B cell (primary cell): ENCODE measurements around the gene TNFAIP8L2. TPM values are rescaled to one million over a fixed set of nuclear protein-coding genes. Genes with fewer than 3 reads are reported as not detected.

ENCODE experiments used
- ATAC-seq: fragments of 200-7000 bp; cut with Tn5 transposase; one replicate; pipeline ENCODE4 v1.10.0; 2021; ENCODE audit warnings: low read depth, mild to moderate bottlenecking, moderate number of reproducible peaks, moderate library complexity
- CTCF ChIA-PET: fragments of 350-600 bp; sonication (Branson Sonifier 250); formaldehyde crosslinking; loops from one replicate; lab custom pipeline; 2021; ENCODE audit warnings: antibody characterized with exemption, inconsistent platforms; lab: Charles Lee
- POLR2A ChIA-PET: fragments of 350-600 bp; sonication (Branson Sonifier 250); formaldehyde crosslinking; loops from one replicate; lab custom pipeline; 2021; ENCODE audit warnings: antibody characterized with exemption; lab: Charles Lee
- DNase-seq: peaks from one replicate; pipeline ENCODE4 v3.0.0; 2013
- H2AFZ ChIP-seq: 2 replicates; pipeline ENCODE4 v1.6.1; 2012; ENCODE audit warnings: mild to moderate bottlenecking, low read depth, low read length; ENCODE audit not compliant: insufficient read depth, poor library complexity, severe bottlenecking
- H3K27ac ChIP-seq, 2 donors: 1 replicate in 1 of 2; 2 replicates in 1 of 2; pipeline ENCODE4 v1.5.1; 2012 to 2013; ENCODE audit warnings: low read length in 2 of 2, mild to moderate bottlenecking in 2 of 2, moderate library complexity in 1 of 2
- H3K27me3 ChIP-seq, 4 experiments: fragments of 200-600 bp in 1 of 4; sonication (generic) in 1 of 4; replicated peaks in 1 of 4; 1 replicate in 2 of 4; 2 replicates in 2 of 4; pipeline versions ENCODE4 v1.6.1 to v1.7.0; 2013 to 2016; ENCODE audit warnings: low read length in 3 of 4, mild to moderate bottlenecking in 2 of 4, mixed read lengths in 1 of 4, moderate library complexity in 1 of 4; ENCODE audit not compliant: insufficient read depth in 4 of 4, control insufficient read depth in 3 of 4; ENCODE audit errors: control extremely low read depth in 1 of 4
- H3K36me3 ChIP-seq, 2 experiments: replicated peaks in 1 of 2; 1 replicate in 1 of 2; 2 replicates in 1 of 2; pipeline versions ENCODE4 v1.6.1 to v1.7.1; 2013; ENCODE audit warnings: low read length in 1 of 2; ENCODE audit not compliant: insufficient read depth in 2 of 2, control insufficient read depth in 1 of 2; ENCODE audit errors: control extremely low read depth in 1 of 2, extremely low read depth in 1 of 2
- H3K4me1 ChIP-seq, 2 donors: fragments of 200-600 bp in 1 of 2; sonication (generic) in 1 of 2; 1 replicate in 1 of 2; 2 replicates in 1 of 2; pipeline versions ENCODE4 v1.5.1 to v1.6.1; 2013 to 2017; ENCODE audit warnings: low read length in 2 of 2; ENCODE audit not compliant: control insufficient read depth in 2 of 2, insufficient read depth in 2 of 2
- H3K4me2 ChIP-seq: replicated peaks from 2 replicates; pipeline ENCODE3; 2012; ENCODE audit warnings: mild to moderate bottlenecking, low read depth, low read length; ENCODE audit not compliant: poor library complexity, severe bottlenecking
- H3K4me3 ChIP-seq, 5 experiments: fragments of 200-600 bp in 1 of 5; sonication (generic) in 1 of 5; 1 replicate in 3 of 5; 2 replicates in 2 of 5; pipeline versions ENCODE4 v1.5.1 to v1.7.0; 2011 to 2016; ENCODE audit warnings: low read length in 4 of 5, mild to moderate bottlenecking in 4 of 5, low read depth in 2 of 5, control low read depth in 1 of 5, moderate library complexity in 1 of 5; ENCODE audit not compliant: insufficient read depth in 1 of 5; ENCODE audit errors: control extremely low read depth in 1 of 5, extremely low read depth in 1 of 5
- H3K79me2 ChIP-seq: fragments of 200-600 bp; sonication (generic); one replicate; pipeline ENCODE4 v1.6.0; 2016; ENCODE audit warnings: low read length; ENCODE audit not compliant: control insufficient read depth, insufficient read depth
- H3K9ac ChIP-seq: fragments of 200-600 bp; sonication (generic); 2 replicates; pipeline ENCODE4 v1.6.1; 2017; ENCODE audit warnings: mild to moderate bottlenecking, low read length, moderate library complexity
- H3K9me3 ChIP-seq, 3 donors: one replicate each; pipeline versions ENCODE4 v1.6.1 to v1.7.1; 2013; ENCODE audit warnings: low read length in 2 of 3; ENCODE audit not compliant: control insufficient read depth in 2 of 3, insufficient read depth in 1 of 3; ENCODE audit errors: control extremely low read depth in 1 of 3
- H4K20me1 ChIP-seq: 2 replicates; pipeline ENCODE4 v1.6.0; 2012; ENCODE audit warnings: mild to moderate bottlenecking, low read length; ENCODE audit not compliant: insufficient read depth, control insufficient read depth, poor library complexity, severe bottlenecking
- H3K27ac Mint-ChIP-seq: one replicate; pipeline ENCODE4 v1.8.0; 2021; ENCODE audit warnings: mixed read lengths
- H3K27me3 Mint-ChIP-seq: one replicate; pipeline ENCODE4 v1.8.0; 2021; ENCODE audit warnings: mixed read lengths
- H3K4me1 Mint-ChIP-seq: one replicate; pipeline ENCODE4 v1.8.0; 2021; ENCODE audit warnings: mixed read lengths
- H3K4me3 Mint-ChIP-seq: one replicate; pipeline ENCODE4 v1.8.0; 2021; ENCODE audit warnings: mixed read lengths
- H3K9me3 Mint-ChIP-seq: one replicate; pipeline ENCODE4 v1.8.0; 2022; ENCODE audit warnings: mixed read lengths; ENCODE audit not compliant: insufficient read depth
- CTCF ChIP-seq: fragments of 200-600 bp; IDR thresholded peaks from one replicate; pipeline ENCODE4 v1.8.0; 2022; ENCODE audit warnings: antibody characterized with exemption, mild to moderate bottlenecking
- EZH2 ChIP-seq: IDR thresholded peaks from 2 replicates; pipeline ENCODE4 v1.6.1; 2012; ENCODE audit warnings: borderline replicate concordance, low read depth, mild to moderate bottlenecking, moderate library complexity, low read length; ENCODE audit not compliant: insufficient read depth, poor library complexity, severe bottlenecking
- WGBS: methylation state at CpG from one replicate; pipeline ENCODE4 v1.1.5; 2013; ENCODE audit warnings: missing lambda C conversion rate; ENCODE audit not compliant: insufficient coverage; 5-methylcytosine and 5-hydroxymethylcytosine counted together
- intact Hi-C: fragments of 100-400 bp; cut with micrococcal nuclease; formaldehyde crosslinking; loops from one replicate; pipeline ENCODE4 v1.10.0; 2022
- polyA plus RNA-seq: library from polyadenylated mRNA; depleted of rRNA; stranded (reverse); fragments of >200 nt; gene quantifications from 2 replicates; pipeline ENCODE4 v1.2.3, GENCODE V29; 2012
- total RNA-seq, 2 donors: library from RNA; stranded (reverse); fragments of 120-200 nt in 1 of 2; gene quantifications; 1 replicate in 1 of 2; 2 replicates in 1 of 2; pipeline versions ENCODE4 v1.2.3 to v1.2.4, GENCODE V29; 2013 to 2022

The TNFAIP8L2 gene
- total and polyA plus RNA-seq, 2 donors (not counting 1 experiment from before 2014, with no cell fraction given) = 9.1 to 14.9 TPM

- peak; percentile 98 for ATAC-seq
- H3K27ac ChIP-seq = peak within 1 kb of the TSS; percentile 26 to 80
- peak; percentile 99 for DNase-seq
- ChIA-PET POLR2A (interaction anchor here (0.6 to 1.6 kb wide), 5 partner anchors 9 to 185 kb away, joined by 3 to 8 read pairs (median 4); partner anchors contain the start of genes PSMD4, TNFAIP8L2 and VPS72), CTCF (interaction anchor here (0.7 to 2.7 kb wide), 6 partner anchors 8 to 174 kb away, joined by 3 to 9 read pairs (median 4); partner anchors contain the start of gene TNFAIP8L2)
- H4K20me1 ChIP-seq = peaks cover 4% of the 10 kb centered on the region
- peaks cover 16 to 22% of the 10 kb centered on the region in 2 donors for H3K4me1 ChIP-seq
- H3K27ac Mint-ChIP-seq = peak within 1 kb of the TSS; percentile 96
- H3K9me3 Mint-ChIP-seq = no peaks in the 10 kb centered on the region
- no peak for TF ChIP-seq EZH2
- no peak for TF ChIP-seq CTCF
- H3K4me1 Mint-ChIP-seq = peaks cover 37% of the 10 kb centered on the region
- no peaks in the 10 kb centered on the region for H3K9me3 ChIP-seq
- no peaks in the 10 kb centered on the region for H3K27me3 ChIP-seq
- intact Hi-C loops = loop anchor here (1.0 to 10.0 kb wide), 10 partner anchors 10 to 681 kb away; partner anchors contain the start of genes CTSS, PIP5K1A, PRUNE1 and PSMD4
- H3K4me2 ChIP-seq = peak within 1 kb of the TSS; percentile 91
- peaks cover 22% of the 10 kb centered on the region for H3K79me2 ChIP-seq
- H3K4me3 Mint-ChIP-seq = peak within 1 kb of the TSS; percentile 92
- WGBS = 2% methylated on average over 36 of the region's 38 CpGs
- H3K27me3 Mint-ChIP-seq = no peaks in the 10 kb centered on the region
- peak within 1 kb of the TSS; percentile 81 to 99 (median 92) for H3K4me3 ChIP-seq
- peaks cover 3 to 33% of the 10 kb centered on the region in 2 experiments for H3K36me3 ChIP-seq
- peak within 1 kb of the TSS; percentile 74 for H2AFZ ChIP-seq
- H3K9ac ChIP-seq = peak within 1 kb of the TSS; percentile 82
These were observed 9.5 kb downstream of the TNFAIP8L2 start, which contains the start of the genes LYSMD1 and SCNM1 for GRCh38 chr1:151165738-151166504. LYSMD1 (minus strand) TSS chr1:151165902; CDS start chr1:151165258, 644 bp downstream. SCNM1 (plus strand) TSS chr1:151166144; CDS start chr1:151166153, 9 bp downstream.
